Stromal cell of bone marrow (primary cell): ENCODE data around the gene AKAP13.

Experiments used
- DNase-seq: peaks from one replicate; pipeline ENCODE4 v3.0.0-alpha.2; 2012; ENCODE audit warnings: low read depth

AKAP13 gene

DNA sequence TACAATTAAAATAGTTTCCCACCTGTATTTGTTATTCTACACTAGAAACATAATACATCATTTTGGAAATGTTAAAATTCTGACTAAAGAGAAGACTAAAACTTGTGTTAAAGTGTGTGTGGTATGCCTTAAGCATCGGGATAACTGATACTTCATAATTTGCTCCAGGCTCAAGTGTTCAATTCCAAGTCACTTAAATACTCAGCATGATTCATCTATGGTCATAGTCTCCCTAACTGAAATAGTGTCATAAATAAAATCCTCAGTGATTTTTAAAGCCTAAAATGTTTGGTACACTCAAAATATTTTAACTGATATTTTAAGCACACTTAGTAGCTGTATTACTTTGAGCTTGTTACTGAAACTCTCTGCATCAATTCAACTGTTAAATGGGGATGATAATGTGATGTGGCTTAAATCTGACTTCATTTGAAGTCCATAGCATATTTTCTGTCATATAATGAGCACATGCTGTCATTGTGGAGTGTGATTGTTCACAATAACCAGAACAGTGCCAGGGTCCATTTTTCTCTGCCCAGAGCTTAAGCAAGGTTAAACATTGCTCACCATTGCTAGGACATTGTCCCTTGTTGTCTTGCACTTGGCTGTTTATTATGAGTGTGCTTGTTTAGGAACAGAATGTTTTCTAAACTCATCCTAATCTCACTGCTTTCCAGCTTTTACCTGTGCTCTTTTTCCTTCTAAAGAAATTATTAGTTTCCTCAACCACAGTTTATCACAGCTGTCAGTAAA is 292.1 kb downstream of the AKAP13 start:
- DNase-seq = peak; percentile 38

DNA sequence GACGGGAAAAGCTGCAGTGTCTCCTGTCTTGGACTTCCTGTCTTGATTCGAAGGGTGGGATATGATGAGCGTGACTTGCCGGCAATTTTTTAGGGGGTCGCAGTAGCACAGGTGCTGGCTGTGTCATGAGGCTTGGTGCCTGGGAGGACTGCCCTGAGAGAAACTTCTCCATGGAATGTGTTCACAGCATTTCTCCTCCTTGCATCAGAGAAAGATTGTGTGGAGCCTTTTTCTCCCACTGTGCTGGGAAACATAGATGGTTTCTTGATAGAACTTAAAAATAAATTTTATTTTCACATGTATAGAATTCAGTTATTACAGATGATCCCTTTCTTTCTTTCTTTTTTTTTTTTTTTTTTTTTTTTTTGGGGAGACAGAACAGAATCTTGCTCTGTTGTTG is 292.9 kb downstream of the AKAP13 start:
- DNase-seq = no peak

DNA sequence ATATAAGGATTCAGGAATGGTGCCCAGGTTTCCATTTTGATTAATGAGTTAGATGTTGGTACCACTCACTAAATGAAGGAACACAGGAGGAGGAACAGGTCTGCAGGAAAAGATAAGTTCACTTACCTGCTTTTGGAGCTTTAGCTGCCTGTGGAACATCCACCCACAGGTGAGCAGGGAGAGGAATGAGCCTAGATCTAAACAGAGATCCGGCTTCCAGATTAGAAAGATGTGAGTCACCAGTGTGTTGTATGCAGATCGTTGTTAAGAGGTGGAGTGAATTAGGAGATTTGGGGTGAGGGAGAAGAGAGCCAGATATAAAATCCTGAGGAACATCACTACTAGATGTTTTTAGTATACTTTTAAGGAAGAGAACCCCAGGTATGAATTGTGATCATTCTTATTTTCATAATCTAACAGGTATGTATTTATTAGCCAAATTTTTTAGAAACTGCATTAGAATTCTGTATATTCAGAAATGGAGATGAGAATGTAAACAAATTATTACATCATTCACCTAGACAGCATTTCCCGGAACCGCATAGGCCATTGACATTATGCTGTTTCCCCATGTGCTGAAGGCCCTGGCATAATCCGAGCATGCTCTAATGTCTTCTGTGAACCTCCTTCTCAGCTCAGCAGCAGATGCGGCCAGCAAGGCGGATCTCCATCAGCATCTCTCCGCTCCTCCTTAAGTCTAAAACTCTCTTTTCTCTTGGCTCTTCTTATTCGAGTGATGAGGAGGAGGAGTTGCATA is 296.1 kb downstream of the AKAP13 start:
- DNase-seq = no peak

DNA sequence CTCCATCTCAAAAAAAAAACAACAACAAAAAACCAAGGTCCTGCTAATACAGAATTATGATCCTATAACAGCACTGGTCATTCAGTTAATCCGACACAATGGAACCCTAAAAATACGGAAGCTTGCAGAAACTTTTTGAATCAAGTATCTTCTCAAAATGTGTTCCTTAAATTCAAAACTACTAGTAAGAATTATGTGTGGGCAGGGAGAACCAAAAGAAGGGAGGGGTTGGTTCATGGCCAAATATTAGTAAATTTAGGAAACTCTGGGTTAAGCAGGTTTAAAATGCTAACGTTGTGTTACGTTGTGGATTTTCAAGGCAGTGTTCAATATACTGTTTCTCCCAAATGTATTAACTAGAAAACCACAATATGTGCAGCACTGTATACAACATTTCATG is 298.8 kb downstream of the AKAP13 start:
- DNase-seq = no peak

DNA sequence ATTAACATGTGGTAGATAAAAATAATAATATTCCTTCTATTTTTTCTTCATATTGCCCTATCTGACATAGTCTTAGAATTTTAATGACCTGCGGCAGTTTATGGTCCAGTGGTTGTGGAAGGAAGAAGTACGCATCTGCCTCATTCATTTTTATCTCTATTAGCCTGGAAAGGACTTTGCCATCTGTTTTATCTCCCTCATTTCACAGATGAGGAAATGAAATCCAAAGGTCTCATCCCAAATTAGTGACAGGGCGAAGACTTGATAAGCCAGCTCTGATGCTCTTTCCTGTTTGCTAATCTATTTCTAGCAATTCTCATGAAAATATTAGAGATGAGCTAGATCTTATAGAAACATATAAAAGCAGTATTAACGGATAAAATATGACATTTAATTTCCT is 301.0 kb downstream of the AKAP13 start:
- DNase-seq = no peak

DNA sequence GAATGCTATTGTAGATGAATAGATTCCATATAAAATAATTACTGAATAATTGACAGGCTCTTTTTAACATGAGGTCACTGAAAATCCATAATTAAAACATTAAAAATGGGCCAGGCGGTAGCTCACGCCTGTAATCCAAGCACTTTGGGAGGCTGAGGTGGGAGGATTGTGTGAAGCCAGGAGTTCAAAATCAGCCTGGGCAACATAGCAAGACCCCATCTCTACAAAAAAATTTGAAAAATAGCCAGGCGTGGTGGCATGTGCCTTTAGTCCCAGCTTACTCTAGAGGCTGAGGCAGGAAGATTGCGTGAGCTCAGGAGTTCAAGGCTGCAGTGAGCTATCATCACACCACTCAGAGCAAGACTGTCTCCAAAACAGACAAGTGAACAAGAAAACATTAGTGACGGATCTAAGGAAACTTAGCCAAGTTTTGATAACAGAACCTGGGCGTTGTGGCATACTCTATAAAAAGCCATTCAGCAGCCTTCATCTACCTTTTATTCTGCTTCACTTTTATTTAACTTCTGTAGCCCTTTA is 303.8 kb downstream of the AKAP13 start:
- DNase-seq = no peak

DNA sequence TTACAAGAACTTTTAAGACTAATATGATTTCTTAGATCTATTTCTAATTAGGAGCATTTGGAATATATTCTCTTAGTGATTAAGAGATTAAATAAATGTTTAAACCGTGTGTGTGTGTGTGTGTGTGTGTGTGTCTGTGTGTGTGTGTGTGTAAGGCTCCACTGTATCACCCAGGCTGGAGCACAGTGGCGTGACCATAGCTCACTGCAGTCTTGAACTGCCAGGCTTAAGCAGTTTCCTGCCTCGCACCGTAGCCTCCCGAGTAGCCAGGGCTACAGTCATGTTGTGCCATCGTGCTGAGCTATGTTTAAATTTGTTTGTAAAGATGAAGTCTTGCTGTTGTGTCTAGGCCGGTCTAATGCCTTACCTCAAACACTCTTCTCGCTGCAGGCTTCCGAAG is 305.0 kb downstream of the AKAP13 start:
- DNase-seq = no peak

DNA sequence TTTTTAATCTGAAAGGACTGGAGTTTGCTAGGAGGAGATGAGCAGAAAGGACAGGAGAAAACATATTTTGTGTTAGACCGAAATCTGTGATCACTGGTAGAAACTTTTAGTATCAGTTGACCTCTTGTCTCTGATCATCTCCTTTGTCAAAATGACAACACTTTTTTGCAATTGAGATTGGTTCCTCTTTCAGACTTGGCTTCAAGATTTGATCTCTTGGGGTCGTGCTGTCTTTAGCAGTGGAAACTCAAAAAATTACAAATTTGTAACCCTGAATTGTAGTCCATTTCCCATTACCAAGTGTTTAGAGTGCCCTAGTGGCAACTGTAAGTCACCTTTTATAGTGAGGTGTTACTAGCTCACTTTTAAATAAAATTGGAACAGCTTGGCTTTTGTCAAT is 306.9 kb downstream of the AKAP13 start:
- DNase-seq = no peak

DNA sequence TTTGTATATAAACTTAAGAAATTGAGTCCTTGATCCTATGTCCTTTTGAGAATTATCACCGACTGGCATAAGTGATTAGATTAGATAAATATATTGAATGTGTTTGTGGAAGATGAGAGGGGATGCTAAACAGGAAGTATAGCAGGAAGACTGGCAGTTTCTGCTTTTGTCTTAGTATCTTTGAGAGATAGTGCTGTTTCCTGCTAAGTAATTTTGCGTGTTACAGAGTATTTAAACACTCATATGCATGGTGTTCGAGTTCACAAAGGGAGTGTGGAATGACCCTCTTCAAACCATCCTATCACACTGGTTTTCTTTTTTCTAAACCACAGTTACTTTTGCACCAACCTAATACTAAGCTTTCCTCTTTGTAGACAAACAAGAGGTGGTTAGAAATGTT is 308.3 kb downstream of the AKAP13 start:
- DNase-seq = no peak

DNA sequence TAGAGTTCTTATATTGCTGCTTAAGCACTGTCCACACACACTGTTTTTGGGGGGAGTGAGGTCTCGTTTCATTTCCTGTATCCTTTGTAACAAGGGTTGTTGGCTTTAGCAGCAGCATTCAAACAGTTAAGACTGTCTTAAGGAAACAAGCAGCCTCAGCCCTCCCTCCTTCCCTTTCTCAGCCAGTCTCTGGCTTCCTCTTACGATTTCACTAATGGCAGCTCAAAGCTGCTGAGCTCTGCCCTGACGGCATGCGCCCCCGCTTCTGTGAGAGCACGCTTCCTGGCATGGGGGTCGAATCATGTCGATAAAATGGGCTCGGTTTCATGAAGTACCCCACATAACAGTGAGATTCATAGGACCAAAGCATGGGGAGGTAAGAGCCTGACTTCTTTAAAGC is 309.3 kb downstream of the AKAP13 start:
- DNase-seq = peak; percentile 42

DNA sequence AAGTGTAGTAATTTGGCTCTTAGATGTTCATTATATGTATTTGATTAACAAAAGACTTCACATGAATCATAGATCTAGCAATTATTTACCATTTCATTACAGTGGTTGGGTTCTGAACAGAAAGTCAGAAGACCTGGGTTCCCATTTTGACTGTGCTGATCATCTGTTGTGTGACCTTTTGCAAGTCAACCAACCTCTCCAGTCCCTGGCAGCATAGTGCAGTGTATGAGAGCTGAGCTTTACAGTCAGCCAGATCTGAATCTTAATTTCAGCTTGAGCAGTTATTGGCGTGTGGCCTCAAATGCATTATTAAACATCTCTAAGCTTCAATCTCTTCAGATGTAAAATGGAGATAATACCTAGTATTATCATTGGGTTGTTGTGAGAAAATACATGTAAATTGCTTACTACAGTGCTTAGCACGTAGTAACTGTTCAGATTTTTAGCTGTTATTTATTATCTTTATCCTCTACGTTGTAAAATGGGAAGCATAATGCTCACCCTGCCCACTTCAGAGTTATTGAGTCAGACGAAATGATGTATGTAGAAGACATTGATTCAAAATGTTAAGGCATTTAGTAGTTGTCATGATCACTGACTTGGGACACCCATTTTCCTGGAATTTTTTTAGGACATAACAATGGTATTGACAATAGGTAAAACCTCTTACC is 310.3 kb downstream of the AKAP13 start:
- DNase-seq = no peak

DNA sequence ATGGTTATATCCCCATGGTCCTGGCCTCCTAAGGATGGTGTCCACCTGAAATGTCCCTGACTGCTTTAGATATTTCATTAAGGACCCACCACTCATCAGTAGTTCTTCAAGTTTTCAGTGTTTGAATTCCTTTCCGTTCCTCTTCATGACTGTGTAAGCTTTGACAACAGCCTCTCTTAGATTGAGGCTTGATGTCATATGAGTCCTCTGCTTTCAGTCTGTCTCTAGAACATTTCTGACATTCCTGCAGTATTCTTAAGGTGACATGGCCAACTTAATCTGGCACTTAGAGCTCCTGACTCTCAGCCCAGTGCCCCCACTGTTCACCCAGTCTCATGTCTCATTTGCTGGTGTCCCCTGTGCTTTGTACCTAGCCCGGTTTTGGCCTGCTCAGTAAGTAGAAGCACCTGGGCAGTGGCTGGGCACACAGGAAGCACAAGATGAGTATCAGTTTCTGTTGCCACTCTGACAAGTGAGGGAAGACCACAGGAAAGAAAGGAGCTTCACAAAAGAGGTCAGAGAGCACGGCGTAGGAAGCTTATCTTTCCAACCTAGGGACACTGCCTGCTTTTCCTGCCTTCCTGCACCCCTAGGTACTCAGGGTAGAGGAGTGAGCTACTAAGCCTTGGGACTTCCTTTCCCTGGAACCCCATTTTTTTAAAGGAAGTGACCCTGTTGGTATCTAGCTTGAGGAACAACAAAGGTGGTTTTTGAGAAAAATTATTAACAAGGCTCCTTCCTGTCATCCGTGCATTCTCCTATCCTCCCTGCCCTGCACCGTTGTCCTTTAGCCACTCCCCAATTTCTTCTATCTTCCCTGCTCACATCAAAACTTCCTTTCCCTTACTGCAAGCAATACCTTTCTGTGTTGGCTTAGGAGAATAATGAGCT is 311.2 kb downstream of the AKAP13 start:
- DNase-seq = no peak

DNA sequence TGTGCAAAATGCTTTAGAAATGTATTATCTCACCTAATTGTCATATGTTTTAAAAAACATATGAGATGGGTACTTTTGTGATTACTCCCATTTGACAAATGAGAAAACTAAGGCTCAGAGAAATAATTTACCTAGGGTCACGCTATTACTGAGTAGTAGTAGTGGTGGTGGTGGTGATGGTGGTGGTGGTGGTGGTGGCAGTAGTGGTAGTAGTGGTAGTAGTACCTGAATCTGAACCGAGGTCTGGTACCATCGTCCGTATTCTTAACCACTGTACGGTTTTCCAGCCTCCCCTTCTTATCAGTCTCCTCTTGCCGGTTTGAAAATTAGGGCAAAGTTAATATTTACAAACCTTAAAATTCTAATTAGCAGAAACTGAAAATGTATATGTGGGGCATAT is 311.9 kb downstream of the AKAP13 start:
- no peak for DNase-seq

DNA sequence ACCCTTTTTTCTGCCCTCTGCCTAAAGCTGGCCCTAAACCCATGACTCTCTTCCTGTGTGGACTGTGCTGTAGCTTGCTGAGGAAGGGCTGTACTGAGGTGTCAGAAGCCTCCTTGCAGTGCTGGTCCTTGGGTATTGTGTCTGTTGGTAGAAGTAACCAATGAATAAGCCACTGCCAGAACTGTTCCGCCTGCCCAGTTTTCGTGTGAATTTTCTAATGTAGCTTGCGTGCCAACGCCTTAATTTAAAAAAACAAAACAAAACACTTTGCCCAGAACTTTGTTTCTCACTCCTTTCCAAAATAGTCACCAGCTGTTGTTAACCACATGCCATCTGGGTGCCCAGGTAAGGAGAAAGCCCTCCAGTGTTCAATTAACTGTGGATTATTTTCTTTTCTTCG is 312.5 kb downstream of the AKAP13 start:
- DNase-seq = no peak

DNA sequence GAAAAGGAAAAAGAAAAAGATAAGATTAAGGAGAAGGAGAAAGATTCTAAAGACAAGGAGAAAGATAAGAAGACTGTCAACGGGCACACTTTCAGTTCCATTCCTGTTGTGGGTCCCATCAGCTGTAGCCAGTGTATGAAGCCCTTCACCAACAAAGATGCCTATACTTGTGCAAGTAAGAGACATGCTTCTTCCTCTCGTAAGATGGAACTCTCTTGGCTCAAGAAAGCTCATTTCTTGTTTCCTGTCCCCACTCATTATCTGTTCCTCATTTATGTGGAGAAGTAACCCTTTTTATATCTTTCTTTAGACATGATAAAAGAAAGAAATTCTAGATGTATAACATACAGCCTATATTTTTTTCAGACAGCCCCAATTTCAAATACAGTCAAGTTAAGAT is 312.9 kb downstream of the AKAP13 start:
- no peak for DNase-seq

DNA sequence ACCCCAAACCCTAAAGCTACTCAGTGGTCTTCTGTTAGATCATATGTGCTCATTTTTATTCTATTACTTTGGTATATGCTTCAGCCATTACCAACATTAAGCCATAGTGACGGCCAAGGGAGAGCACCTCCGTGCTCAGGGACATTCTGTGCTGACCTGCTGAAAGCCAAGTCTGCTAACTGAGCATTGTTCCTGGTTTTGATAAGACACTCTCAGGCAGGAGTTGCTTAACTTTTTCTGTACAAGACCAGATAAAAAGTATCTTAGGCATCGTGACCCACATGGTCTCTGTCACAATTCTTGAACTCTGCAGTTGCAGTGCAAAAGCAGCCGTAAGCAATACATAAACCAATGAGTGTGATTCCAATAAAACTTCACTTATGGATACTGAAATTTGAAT is 313.7 kb downstream of the AKAP13 start:
- DNase-seq = no peak

DNA sequence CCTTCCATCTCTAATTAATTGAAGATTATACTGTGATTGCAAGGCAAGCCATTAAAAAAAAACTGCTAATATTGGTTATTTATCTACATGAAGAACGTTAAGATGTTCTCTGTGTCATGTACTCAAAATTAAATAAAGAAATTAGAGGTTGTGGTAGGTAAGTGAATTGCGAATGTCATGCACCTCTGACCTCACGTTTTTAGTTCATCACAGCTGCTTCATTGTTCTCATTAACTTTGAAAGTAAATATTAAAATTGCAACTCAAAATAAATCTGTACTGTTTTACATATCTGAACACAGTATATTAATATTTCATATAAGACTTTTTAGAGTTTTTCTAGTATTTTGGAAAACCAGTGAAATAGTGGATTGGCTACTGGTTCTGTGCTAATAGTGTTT is 320.4 kb downstream of the AKAP13 start:
- DNase-seq = no peak

DNA sequence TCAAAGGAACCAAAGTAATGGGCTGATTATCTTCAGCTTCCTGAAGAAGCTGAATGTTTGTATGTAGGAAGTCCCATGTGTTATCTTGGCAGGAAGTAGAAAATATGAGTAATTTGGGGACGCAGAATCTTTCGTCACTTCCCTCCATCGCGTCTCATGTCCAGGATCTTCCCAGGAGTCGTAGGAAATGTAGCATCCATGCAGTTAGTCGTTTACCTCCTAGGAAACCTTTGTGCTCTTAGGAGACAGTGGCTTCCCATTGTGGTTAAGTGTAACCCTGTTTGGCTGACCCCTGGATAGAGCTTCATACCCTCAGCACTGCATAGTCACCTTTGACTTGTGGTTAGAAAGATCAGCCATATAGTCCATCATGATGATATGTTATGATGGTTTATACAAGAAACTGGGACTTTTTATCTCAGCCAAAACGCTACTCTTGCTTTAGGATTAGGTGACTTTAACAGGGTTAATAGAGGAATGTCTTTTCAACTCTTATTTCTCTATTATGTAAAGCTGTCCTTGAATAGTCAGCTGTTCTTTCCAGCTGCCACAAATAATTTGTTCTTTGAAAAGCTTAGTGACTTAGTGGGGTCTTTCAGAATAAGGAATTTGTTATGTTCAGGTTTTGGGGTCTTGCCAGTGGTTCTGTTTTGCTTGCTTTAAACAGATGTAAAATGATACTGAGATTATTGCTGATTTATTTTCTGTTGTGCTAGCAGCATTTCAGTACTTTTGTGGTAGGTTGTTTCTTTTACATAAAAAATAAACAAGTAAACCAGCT is 322.1 kb downstream of the AKAP13 start:
- no peak for DNase-seq

DNA sequence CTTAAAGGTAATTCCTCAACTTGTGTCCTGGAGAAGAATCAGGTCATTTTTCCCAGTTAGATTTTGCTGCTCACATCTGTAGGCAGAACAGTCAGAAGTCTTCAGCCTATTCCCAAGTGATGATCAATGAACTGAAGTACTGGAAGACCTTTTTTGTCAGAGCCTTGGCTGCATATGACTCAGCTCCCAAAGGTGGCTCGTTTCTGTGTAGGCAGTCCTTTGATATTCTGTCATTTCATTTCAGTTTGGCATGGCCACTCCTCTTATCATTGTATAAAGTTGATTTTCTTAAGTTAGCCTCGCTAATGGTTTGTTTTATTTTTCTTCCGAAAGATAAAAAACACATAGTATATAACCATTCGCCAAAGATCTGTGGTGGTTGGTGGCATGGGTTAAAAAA is 323.7 kb downstream of the AKAP13 start:
- peak; percentile 49 for DNase-seq

DNA sequence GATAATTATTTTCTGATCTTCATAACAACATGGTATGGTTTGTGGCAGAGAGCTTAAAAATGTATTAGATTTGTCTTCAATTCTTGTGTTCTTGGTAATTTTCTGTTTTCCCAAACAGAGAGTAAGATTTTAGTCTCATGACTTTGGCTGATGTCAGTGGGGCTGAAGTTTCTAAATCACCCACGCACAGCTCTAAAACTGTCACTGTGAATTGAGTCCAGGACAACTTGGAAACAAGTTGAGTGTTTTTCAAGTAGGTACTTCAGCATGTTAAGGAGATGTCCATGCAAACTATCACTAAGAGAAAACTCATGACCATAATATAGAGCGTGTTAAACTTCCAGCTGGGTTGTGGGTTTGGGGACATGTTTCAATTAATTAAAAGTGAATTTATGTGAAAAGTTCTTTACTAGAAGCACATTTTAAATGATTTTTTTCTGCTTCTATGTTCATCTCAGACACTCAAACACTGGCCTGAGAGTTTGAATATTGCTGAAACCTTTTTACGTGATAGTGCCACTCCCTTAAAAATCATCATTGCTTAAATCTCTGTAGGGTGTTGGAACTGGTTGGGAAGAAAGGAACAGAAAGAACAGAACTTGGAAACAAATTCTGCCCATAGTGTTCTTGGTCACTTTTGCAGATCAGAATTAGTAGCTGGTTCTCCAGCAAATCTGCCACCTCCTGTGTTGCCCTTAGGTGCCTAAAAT is 324.5 kb downstream of the AKAP13 start:
- peak; percentile 47 for DNase-seq
